HG03442 (cell line): ENCODE data around the gene SMC6.

ENCODE experiments used
- ATAC-seq: cut with Tn5 transposase; IDR thresholded peaks from one replicate; pipeline ENCODE4 v1.9.1; 2021; ENCODE audit warnings: mild to moderate bottlenecking, moderate library complexity; ENCODE audit not compliant: unreplicated experiment

Gene SMC6, protein sequence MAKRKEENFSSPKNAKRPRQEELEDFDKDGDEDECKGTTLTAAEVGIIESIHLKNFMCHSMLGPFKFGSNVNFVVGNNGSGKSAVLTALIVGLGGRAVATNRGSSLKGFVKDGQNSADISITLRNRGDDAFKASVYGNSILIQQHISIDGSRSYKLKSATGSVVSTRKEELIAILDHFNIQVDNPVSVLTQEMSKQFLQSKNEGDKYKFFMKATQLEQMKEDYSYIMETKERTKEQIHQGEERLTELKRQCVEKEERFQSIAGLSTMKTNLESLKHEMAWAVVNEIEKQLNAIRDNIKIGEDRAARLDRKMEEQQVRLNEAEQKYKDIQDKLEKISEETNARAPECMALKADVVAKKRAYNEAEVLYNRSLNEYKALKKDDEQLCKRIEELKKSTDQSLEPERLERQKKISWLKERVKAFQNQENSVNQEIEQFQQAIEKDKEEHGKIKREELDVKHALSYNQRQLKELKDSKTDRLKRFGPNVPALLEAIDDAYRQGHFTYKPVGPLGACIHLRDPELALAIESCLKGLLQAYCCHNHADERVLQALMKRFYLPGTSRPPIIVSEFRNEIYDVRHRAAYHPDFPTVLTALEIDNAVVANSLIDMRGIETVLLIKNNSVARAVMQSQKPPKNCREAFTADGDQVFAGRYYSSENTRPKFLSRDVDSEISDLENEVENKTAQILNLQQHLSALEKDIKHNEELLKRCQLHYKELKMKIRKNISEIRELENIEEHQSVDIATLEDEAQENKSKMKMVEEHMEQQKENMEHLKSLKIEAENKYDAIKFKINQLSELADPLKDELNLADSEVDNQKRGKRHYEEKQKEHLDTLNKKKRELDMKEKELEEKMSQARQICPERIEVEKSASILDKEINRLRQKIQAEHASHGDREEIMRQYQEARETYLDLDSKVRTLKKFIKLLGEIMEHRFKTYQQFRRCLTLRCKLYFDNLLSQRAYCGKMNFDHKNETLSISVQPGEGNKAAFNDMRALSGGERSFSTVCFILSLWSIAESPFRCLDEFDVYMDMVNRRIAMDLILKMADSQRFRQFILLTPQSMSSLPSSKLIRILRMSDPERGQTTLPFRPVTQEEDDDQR

DNA sequence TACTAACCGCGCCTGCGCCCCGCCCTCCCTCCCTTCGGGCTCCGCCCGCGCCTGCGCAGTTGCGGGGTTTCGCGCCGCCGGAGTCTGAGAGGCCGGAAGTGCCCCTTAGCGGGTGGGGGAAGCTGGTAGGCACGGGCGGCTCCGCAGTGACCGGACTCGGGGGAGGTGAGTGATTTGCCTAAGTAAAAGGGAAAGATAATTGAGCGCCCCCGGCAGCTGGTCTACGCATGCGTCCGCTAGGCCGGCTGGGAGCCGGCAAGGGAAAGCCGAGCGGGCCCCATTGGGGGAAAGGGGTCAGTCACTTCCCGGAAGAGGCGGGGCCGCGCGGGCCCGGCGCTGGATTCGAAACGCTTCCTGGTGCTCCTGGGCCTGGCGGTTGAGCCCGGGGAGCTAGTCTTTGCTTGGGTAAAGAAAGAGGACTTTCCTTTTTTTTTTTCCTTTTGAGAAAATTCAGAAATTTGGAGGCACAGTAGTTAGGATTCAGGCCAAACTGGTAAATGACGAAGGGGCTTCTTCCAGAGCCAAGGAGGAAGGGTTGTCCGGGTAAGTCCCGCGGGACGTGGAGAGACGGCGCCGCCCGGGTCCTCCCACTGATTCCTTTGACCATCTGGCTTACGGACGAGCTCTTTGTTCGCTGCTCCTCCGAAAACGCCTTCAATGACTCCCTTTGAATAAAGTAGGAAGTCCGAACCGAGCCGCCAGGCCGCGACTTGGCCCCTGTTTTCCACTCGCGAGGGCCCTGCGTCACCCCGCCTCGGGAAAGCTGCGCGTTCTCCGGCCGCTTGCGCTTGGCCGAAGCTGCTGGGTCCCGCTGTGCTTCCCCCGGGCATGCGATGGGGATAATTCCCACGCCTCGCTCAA, at the start of gene SMC6, which contains the start of gene GEN1:
Gene SMC6 (minus strand): TSS at position 8 of the 861 bp plus-strand sequence. CDS start 7,864 bp downstream, outside the sequence.
Gene GEN1 (plus strand): TSS at position 336 of the 861 bp plus-strand sequence. CDS start 5,806 bp downstream, outside the sequence.
- ATAC-seq = peak; percentile 72

DNA sequence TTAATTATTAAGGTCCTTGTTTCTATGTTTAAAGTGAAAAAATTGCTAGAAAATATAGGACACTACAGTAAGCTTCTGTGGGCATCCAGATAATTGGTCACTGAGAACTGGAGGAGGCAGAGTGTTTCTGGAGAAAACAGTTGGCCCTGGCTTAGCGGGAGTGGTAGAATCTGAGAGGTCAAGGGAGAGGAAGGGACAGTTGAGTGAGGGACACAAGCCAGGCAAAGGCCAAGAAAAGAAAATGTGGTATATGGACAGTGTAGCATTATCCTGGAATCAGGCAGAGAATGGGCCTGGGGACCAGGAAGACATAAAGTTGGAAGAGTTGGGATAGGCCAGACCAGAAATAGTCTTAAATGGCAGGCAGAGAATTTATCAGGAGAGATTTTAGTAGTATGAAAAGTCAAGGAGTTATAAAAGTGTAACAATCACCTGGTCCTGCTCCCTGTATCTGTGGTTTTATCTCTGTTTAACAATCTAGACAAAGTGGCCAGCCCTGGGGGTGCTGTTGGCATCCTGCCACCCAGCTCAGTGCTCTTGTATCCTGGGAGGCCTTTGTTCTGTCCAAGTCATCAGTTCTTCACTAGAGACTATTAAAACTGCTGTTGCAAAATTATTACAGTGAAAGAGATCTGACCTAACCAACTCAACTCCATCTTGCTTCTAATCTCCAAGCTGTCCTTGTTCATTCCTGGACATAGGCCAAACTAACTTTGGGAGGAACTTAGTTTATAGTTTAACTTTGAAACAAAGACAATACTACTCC, 47.3 kb upstream of the SMC6 start:
- no peak for ATAC-seq

DNA sequence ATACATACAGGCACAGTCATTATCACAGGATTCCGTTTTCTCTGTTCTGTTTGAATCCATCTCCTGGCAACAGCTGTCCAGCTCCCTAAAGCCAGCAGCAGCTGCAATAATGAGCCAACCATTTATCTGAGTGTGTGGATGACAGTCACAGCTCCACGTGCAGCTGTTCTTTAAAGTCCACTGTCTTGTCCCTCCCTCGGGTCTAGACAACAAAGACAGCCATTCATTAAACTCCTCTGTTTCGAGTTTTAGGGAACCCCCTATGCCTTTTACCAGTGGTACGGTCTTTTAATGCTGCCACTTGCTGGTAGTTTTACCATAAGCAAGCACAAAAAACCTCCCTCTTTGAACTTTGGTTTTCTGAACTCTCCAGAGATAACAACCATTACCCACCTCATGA, 46.6 kb upstream of the SMC6 start:
- no peak for ATAC-seq

DNA sequence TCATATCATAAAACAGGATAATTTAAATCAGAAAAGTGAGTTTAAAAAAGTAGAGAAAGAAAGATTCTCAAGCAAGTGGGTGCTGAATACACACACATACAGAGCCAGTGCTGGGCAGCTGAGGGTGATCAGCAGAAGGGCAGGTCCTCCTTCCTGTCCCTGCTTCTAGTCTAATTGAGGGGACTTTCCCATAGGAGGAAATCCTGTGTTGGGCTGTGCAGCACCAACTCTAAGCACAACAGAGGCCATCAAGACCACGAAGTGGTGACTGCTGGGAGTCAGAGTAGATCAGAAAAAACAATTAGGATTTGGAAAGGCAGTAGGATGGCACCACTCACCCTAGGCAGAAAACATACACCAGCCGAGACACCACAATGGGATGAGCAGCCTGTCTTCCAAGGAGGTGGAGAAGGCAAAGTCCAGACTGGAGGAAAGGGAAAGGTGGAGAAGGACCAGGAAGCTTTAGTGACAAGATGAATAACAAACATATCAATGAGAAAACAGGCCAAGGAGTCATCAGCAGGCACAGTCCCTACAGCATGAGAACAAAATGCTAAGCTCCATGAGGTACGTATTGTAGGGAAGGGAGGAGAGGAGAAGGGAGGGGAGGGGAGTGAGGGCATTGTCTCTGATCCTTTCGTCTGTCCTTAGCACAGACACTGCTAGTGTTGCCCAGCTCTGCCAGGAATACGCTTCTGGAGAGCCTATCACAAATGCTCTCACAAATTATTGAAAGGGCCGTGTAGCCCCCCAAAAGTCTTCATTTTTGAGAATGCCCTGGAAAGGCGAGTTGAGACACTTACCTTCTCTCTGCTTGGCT, 45.9 kb upstream of the SMC6 start:
- ATAC-seq = no peak

DNA sequence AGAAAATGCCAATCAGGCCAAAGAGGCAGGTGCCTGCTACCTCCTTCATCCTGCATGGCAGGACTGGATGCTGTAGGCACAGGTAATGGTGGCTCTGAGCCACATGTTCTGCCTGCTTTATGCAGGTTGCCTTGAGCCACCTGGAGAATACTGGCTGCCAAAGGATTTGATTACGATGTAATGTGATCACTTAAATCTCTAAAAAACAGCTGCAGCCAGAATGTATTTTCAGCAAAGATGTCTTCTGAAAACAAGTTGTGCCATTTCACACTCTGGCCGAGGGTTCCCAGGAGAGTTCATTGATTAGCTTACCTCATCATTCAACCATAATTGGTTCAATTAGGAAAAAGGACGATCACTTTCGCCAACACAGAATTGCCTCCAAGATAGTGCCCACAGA, 44.7 kb upstream of the SMC6 start:
- no peak for ATAC-seq

DNA sequence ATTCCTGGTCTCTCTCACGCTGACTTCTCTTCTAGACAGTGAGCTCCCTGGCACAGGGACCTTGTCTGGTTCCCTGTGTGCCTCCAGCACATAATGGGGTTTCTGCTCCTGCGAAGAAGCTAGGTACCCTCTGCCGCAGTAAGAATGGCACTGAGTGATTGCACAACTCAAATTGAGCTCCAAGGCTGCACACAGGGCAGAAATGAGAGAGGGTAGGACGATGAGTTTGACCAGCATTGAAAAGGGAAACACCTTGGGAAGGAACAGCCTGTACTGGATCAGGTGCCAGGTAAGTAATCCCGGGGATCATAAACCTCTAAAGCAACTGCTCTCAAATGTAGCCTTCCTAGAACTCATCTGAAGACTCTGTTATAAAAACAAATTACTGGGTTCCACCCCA, 41.7 kb upstream of the SMC6 start:
- no peak for ATAC-seq

DNA sequence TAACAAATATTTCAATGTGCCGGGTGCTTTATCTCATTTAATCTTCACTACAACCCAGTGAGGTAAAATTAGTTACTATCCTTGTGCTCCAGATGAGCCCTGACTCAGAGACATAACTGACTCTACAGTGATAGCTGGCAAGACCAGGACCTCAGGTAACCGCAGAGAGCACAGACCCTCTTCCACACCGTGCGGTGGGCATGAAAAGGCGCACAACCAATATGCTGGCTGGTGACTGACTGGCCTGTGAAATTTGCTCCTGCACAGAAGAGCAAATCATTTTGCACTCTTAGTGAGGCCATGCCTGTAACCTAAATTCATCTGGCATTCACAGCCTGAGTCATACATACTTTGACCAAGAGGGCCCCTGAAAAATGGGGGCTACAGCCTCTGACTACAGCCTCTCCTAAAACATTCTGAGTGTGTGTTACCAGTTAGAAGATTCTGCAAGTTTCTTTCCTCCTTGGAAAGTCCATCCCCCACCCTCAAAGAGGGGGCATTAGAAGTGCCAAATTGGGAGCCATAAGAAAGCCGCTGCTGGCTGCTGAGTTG, 40.3 kb upstream of the SMC6 start:
- ATAC-seq = peak; percentile 36

DNA sequence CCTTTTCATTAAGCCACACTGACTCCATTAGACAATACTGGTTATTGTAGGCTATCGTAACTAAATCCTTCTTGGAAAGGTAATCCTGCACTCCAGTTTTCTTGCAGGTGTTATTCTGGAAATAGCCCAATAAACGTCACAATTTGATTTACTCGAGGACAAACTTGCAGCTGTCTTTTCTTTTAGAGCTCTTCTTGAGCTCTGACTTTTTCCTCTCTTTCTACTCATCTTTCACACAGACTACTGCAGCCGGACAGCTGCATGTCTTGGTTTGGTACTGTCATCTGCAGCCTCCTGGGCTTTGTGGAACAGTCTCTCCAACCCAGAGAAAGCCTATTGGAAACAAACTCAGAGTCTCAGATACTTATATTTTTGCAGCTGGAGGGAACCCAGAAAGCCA, 39.7 kb upstream of the SMC6 start:
- no peak for ATAC-seq

DNA sequence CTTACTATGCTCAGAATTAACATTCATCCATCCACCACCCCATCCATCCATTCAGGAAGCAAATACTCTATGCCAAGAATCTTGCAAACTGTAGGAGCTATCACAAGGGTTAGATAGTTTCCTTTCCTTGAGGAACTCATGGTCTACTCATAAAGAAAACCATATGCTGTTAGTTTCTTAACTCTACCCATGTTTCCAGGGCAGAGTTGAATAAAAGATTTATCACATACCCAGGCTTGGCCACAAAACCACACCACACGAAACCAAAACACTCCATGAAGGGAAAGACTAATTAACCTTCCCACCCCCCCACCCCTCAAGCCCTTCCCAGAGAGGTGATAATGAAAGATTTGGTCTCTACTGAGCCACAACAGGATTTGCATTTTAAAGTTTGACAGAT, 38.9 kb upstream of the SMC6 start:
- peak; percentile 46 for ATAC-seq

DNA sequence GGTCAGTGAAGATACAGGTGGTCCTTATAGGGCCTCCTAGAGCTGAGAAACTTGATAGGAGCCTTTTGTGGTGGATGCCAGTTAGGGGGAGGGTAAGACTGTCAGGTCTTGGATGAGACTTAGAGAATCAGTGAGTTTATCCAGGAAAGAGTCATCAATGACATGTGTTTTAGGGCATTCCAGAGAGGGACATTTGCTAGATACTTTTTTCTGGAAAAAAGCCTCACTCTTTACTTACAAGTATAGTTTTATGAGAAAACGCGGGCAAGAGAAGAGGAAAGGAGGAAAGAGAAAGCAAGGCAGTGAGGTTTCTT, 38.2 kb upstream of the SMC6 start:
- no peak for ATAC-seq

DNA sequence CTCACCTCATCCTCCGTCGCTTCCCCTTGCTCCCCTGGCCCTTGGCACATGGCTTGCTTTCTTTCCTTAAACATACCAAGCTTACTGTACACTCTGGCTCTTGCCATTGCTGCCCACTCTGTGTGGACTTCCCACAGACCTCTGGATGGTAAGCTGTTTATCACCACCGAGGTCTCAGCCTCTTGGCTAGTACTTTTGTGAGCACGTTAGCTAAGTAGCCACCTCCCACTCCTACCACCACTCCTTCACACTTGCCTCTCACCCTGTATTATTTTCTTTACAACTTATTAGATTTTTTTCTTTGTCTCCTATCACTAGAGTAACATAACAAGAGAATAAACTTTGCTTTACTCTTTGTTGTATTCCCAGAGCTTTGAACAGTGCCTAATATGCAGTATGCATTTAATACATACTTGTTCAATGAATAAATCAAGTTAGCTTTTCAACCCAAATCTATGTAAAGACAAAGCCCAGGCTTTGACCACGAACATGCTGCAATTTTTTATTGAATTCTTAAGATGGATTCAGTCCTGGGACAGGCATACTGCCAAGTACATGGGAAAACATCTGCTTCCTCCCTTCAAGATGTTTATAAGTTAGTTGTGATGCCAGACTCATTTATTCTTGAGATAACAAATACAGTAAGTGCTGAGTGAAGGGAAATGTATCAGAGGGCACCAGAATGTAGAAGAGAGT, 37.7 kb upstream of the SMC6 start:
- no peak for ATAC-seq

DNA sequence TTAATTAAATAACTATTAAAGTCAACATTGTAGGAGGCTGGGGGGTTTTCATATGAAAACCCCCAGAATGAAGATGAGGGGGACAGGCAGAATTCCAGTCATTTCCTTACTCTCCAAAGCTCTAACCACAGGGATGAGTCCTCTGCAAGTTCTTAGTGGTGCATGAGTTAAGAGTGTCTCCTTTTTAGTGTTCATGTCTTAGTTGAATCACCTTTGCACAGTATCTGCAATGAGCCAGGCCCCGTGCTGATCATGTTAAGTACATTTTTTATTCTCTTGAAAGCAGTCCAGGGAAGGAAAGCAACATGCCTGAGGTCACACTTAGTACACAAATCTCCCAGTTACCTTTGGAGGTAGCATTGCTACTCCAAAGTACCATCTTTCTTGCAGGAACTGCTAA, 36.9 kb upstream of the SMC6 start:
- no peak for ATAC-seq

DNA sequence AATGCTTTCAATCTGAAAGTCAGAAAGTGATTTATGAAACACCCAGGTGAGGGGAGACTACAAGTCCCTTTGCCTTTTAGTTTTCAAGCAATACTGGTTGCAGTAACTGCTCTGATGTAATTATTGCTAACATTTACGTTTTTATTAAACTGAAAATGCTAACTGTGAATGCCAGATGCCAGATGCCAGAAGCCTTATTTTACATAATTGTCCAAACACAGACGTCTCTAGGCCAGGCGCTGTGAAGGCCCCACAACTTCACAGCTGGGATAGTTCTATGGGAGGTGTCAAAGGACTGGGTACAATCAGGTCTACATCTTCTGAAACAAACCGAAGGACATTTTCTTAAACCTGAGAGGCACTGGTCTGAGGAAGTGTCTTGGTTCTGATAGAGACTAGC, 35.2 kb upstream of the SMC6 start:
- ATAC-seq = no peak

DNA sequence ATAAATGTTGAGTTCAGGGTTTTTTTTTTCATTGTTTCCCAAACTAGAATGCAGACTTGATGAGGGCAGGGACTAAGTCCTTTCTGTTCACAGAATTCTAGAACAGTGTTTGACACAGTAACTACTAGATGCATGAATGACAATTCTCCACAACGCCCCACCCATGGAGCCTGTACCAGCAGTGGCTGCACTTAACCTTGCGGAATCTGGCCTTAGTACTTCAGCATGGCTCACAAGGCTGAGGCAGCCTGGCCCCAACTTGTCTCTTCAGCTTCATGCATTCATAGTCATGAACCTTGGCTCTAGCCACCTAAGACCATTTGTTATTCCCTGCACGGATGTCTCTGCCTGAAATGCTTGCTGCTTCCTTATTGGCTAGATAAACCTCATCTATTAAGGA, 33.1 kb upstream of the SMC6 start:
- no peak for ATAC-seq

DNA sequence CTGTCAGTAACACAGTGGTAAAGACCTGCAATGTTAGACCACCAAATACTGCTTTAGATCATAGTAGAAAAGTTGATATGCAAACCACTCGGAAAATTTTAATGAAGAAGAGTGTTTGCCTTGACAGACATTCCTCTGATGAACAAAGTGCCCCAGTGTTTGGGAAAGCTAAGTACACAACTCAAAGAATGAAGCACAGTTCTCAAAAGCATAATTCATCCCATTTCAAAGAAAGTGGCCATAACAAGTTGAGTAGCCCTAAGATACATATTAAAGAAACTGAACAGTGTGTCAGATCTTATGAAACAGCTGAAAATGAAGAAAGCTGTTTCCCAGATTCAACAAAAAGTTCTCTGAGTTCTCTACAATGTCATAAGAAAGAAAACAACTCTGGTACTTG, 27.9 kb upstream of the SMC6 start:
- no peak for ATAC-seq

DNA sequence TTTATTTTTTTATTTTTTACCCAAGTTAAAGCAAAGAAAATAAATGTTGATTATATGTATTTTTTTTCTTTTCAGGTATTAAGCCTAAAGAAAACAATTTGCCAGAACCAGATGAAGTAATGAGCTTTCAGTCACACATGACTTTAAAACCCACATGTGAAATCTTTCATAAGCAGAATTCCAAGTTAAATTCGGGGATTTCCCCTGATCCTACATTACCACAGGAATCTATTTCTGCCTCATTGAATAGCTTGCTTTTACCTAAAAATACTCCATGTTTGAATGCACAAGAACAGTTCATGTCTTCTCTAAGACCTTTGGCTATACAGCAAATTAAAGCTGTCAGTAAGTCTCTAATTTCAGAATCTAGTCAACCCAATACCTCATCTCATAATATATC, 26.9 kb upstream of the SMC6 start:
- no peak for ATAC-seq

DNA sequence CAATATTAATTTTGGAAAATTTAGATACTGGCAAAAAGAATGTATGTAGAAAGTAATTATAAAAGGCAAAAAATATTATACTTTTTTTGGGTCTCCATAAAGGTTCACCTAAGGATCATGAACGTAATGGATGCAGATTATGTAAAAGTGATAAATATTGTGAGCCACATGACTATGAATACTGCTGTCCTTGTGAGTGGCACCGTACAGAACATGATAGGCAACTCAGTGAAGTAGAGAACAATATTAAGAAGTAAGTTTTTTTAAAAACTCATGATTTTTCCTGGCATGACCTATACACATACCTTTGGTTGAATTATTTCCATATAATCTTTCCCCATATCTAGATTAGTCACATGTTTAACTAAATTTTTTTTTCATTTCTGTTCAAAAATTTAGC, 18.9 kb upstream of the SMC6 start:
- no peak for ATAC-seq

DNA sequence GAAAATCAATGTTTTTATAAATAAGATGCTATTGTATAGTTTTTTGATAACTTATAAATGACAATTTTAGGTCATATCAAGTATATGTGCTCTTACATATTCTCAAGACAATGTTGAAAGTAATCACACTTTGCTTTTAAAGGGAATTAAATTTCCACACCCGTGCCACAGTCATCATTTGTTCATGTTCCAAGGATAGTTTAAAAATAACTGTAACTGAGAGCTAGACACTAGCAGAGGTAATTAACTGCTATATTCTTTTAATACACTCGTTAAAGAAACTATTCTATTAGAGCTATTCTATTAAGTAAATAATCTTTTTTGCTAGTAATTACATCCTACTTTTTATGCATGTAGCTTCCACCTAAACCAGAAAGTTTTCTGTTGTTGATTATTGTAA, 18.3 kb upstream of the SMC6 start:
- ATAC-seq = no peak
